H1 (cell line): Measurements from ENCODE around the gene MDFI. TPM values are rescaled to one million over a fixed set of nuclear protein-coding genes. Genes with fewer than 3 reads are reported as not detected.

Experiments used
- CTCF ChIA-PET: fragments of 300-600 bp; sonication (Branson Sonifier 250); formaldehyde crosslinking; loops from one replicate; lab custom pipeline; 2021; ENCODE audit not compliant: partially characterized antibody; lab: Charles Lee
- POLR2A ChIA-PET: fragments of 300-600 bp; sonication (Branson Sonifier 250); formaldehyde crosslinking; loops from one replicate; lab custom pipeline; 2021; ENCODE audit warnings: inconsistent platforms; ENCODE audit not compliant: partially characterized antibody; lab: Charles Lee
- DNase-seq, 2 experiments: peaks; one replicate each; pipeline versions ENCODE4 v3.0.0 to v3.0.0-alpha.2; 2010 to 2022; ENCODE audit warnings: low spot score in 2 of 2, low read depth in 1 of 2, mixed read lengths in 1 of 2
- FAIRE-seq: peaks from 2 replicates; lab custom pipeline; 2011; peaks lifted over from hg19 to GRCh38; lab: Jason Lieb, UNC
- H2AFZ ChIP-seq: 2 replicates; pipeline ENCODE4 v1.8.1; 2012; ENCODE audit warnings: low read length, inconsistent platforms
- H2AK5ac ChIP-seq: 2 replicates; pipeline ENCODE4 v1.6.1; 2013; ENCODE audit warnings: low read depth, low read length
- H2BK120ac ChIP-seq: replicated peaks from 2 replicates; pipeline ENCODE3; 2013; ENCODE audit warnings: low read depth, low read length, inconsistent platforms
- H2BK12ac ChIP-seq: 2 replicates; pipeline ENCODE4 v1.6.1; 2013; ENCODE audit warnings: low read depth, low read length
- H2BK15ac ChIP-seq: 2 replicates; pipeline ENCODE4 v1.6.1; 2013; ENCODE audit warnings: low read length
- H2BK20ac ChIP-seq: 2 replicates; pipeline ENCODE4 v1.6.1; 2013; ENCODE audit warnings: low read length
- H2BK5ac ChIP-seq: 2 replicates; pipeline ENCODE4 v1.6.1; 2013; ENCODE audit warnings: low read depth, low read length
- H3K14ac ChIP-seq: 2 replicates; pipeline ENCODE4 v1.6.1; 2013; ENCODE audit warnings: inconsistent platforms; ENCODE audit not compliant: insufficient read length
- H3K18ac ChIP-seq: 2 replicates; pipeline ENCODE4 v1.6.1; 2013; ENCODE audit warnings: low read length; ENCODE audit errors: extremely low read depth
- H3K23ac ChIP-seq: 2 replicates; pipeline ENCODE4 v1.6.1; 2013; ENCODE audit warnings: inconsistent platforms; ENCODE audit not compliant: insufficient read length
- H3K23me2 ChIP-seq: 2 replicates; pipeline ENCODE4 v1.6.1; 2013; ENCODE audit warnings: low read depth, low read length
- H3K27ac ChIP-seq: 2 replicates; pipeline ENCODE4 v1.6.1; 2011; ENCODE audit warnings: low read depth, low read length, inconsistent platforms
- H3K27me3 ChIP-seq, 4 experiments: replicated peaks in 1 of 4; 1 replicate in 1 of 4; 2 replicates in 3 of 4; pipeline versions ENCODE4 v1.6.1 to v1.8.1; 2011 to 2013; ENCODE audit warnings: low read length in 3 of 4, mild to moderate bottlenecking in 3 of 4, inconsistent platforms in 2 of 4, mixed read lengths in 2 of 4, moderate library complexity in 1 of 4; ENCODE audit not compliant: control insufficient read depth in 3 of 4, insufficient read depth in 3 of 4; ENCODE audit errors: extremely low read depth in 1 of 4
- H3K36me3 ChIP-seq, 4 experiments: 2 replicates each; pipeline versions ENCODE4 v1.6.1 to v1.8.1; 2011 to 2013; ENCODE audit warnings: mild to moderate bottlenecking in 4 of 4, low read length in 3 of 4, moderate library complexity in 2 of 4, control low read depth in 1 of 4, inconsistent platforms in 1 of 4; ENCODE audit not compliant: insufficient read depth in 4 of 4, control insufficient read depth in 2 of 4
- H3K4ac ChIP-seq: replicated peaks from 2 replicates; pipeline ENCODE3; 2013; ENCODE audit warnings: low read length, low read depth, mixed read lengths, inconsistent platforms; ENCODE audit not compliant: insufficient read length
- H3K4me1 ChIP-seq, 4 experiments: replicated peaks in 1 of 4; 1 replicate in 1 of 4; 2 replicates in 3 of 4; pipeline versions ENCODE4 v1.6.1 to v1.8.1; 2011 to 2013; ENCODE audit warnings: low read length in 3 of 4, inconsistent platforms in 2 of 4, mixed read lengths in 1 of 4; ENCODE audit not compliant: insufficient read depth in 4 of 4, control insufficient read depth in 3 of 4
- H3K4me2 ChIP-seq, 2 experiments: 2 replicates each; pipeline versions ENCODE4 v1.6.1 to v1.8.1; 2011 to 2013; ENCODE audit warnings: low read depth in 2 of 2, low read length in 2 of 2, control low read depth in 1 of 2, inconsistent platforms in 1 of 2, mild to moderate bottlenecking in 1 of 2; ENCODE audit not compliant: insufficient read depth in 1 of 2
- H3K4me3 ChIP-seq, 4 experiments: fragments of 200-600, 300-600 bp in 1 of 4; sonication (generic), shearing (Covaris generic), sonication (Bioruptor Twin) in 1 of 4; 2 replicates each; pipeline versions ENCODE4 v1.5.1 to v1.8.1; 2011 to 2016; ENCODE audit warnings: low read length in 4 of 4, low read depth in 3 of 4, control low read depth in 2 of 4, inconsistent platforms in 2 of 4, mild to moderate bottlenecking in 2 of 4, mixed read lengths in 1 of 4, moderate library complexity in 1 of 4; ENCODE audit not compliant: insufficient read depth in 2 of 4; ENCODE audit errors: extremely low read depth in 1 of 4
- H3K56ac ChIP-seq: replicated peaks from 2 replicates; pipeline ENCODE3; 2013; ENCODE audit warnings: low read depth, mild to moderate bottlenecking, mixed read lengths, low read length, inconsistent platforms; ENCODE audit not compliant: insufficient read length
- H3K79me1 ChIP-seq: 2 replicates; pipeline ENCODE4 v1.6.1; 2013; ENCODE audit warnings: low read depth, low read length, control low read depth
- H3K79me2 ChIP-seq, 2 experiments: 2 replicates each; pipeline versions ENCODE4 v1.6.1 to v1.8.1; 2012 to 2013; ENCODE audit warnings: low read length in 2 of 2, mild to moderate bottlenecking in 2 of 2, inconsistent platforms in 1 of 2; ENCODE audit not compliant: insufficient read depth in 2 of 2, control insufficient read depth in 1 of 2
- H3K9ac ChIP-seq, 4 experiments: replicated peaks in 1 of 4; 1 replicate in 1 of 4; 2 replicates in 3 of 4; pipeline versions ENCODE4 v1.6.1 to v1.8.1; 2011 to 2013; ENCODE audit warnings: low read depth in 3 of 4, low read length in 3 of 4, control low read depth in 2 of 4, mild to moderate bottlenecking in 2 of 4, moderate library complexity in 2 of 4, inconsistent platforms in 1 of 4; ENCODE audit errors: extremely low read depth in 1 of 4
- H3K9me3 ChIP-seq, 2 experiments: 2 replicates each; pipeline versions ENCODE4 v1.6.1 to v1.8.1; 2012 to 2013; ENCODE audit warnings: mild to moderate bottlenecking in 2 of 2, moderate library complexity in 2 of 2, control low read depth in 1 of 2, inconsistent platforms in 1 of 2, low read depth in 1 of 2, low read length in 1 of 2, mixed read lengths in 1 of 2; ENCODE audit not compliant: insufficient read depth in 2 of 2
- H4K20me1 ChIP-seq, 2 experiments: replicated peaks in 1 of 2; 2 replicates each; pipeline versions ENCODE3 to v1.8.1; 2011 to 2013; ENCODE audit warnings: inconsistent platforms in 2 of 2, low read length in 2 of 2, mild to moderate bottlenecking in 1 of 2; ENCODE audit not compliant: insufficient read depth in 2 of 2, control insufficient read depth in 1 of 2
- H4K5ac ChIP-seq: 2 replicates; pipeline ENCODE4 v1.6.1; 2013; ENCODE audit warnings: low read length, low read depth, mixed read lengths, inconsistent platforms; ENCODE audit not compliant: insufficient read length
- H4K8ac ChIP-seq: 2 replicates; pipeline ENCODE4 v1.8.0; 2013; ENCODE audit warnings: mild to moderate bottlenecking, moderate library complexity, low read length, inconsistent platforms; ENCODE audit not compliant: insufficient read depth; ENCODE audit errors: extremely low read depth
- H4K91ac ChIP-seq: replicated peaks from 2 replicates; pipeline ENCODE3; 2013; ENCODE audit warnings: low read length, mixed read lengths, inconsistent platforms; ENCODE audit not compliant: insufficient read length
- ASH2L ChIP-seq: fragments of 200-600, 300-600 bp; sonication (generic); IDR thresholded peaks from one replicate; pipeline ENCODE4 v1.7.1; 2017; ENCODE audit warnings: low read length
- CBX5 ChIP-seq: fragments of 300-800, 300-1000 bp; sonication (generic); IDR thresholded peaks from 2 replicates; pipeline ENCODE4 v1.7.1; 2016; ENCODE audit warnings: antibody characterized with exemption, low read length, low read depth
- E2F6 ChIP-seq: IDR thresholded peaks from 2 replicates; pipeline ENCODE4 v1.6.1; 2012; ENCODE audit warnings: inconsistent platforms
- EZH2 ChIP-seq: fragments of 200-600 bp; sonication (generic); IDR thresholded peaks from 2 replicates; pipeline ENCODE4 v1.7.1; 2012; ENCODE audit warnings: low read depth, mild to moderate bottlenecking, moderate library complexity, low read length, inconsistent platforms; ENCODE audit not compliant: severe bottlenecking
- FOSL1 ChIP-seq: IDR thresholded peaks from 2 replicates; pipeline ENCODE4 v1.6.1; 2011; ENCODE audit warnings: mild to moderate bottlenecking, low read depth, low read length, moderate library complexity; ENCODE audit not compliant: insufficient read depth
- KDM1A ChIP-seq: fragments of 200-600, 300-600 bp; sonication (generic); IDR thresholded peaks from 2 replicates; pipeline ENCODE4 v1.7.1; 2016; ENCODE audit warnings: mild to moderate bottlenecking, low read length, borderline replicate concordance
- NRF1 ChIP-seq: IDR thresholded peaks from 2 replicates; pipeline ENCODE4 v1.6.1; 2011; ENCODE audit warnings: mild to moderate bottlenecking, low read depth, low read length, improper control_type of control experiment
- RFX5 ChIP-seq: IDR thresholded peaks from 2 replicates; pipeline ENCODE4 v1.6.1; 2011; ENCODE audit warnings: low read depth, low read length, improper control_type of control experiment, borderline replicate concordance
- SIX5 ChIP-seq: IDR thresholded peaks from 2 replicates; pipeline ENCODE4 v1.6.1; 2011; ENCODE audit warnings: mild to moderate bottlenecking, low read depth, low read length
- SP4 ChIP-seq: IDR thresholded peaks from 2 replicates; pipeline ENCODE4 v1.6.1; 2012; ENCODE audit warnings: low read length, inconsistent platforms
- TAF1 ChIP-seq: IDR thresholded peaks from 2 replicates; pipeline ENCODE4 v1.6.1; 2011; ENCODE audit warnings: mild to moderate bottlenecking, low read depth, low read length
- TEAD4 ChIP-seq: IDR thresholded peaks from 2 replicates; pipeline ENCODE4 v1.6.1; 2012; ENCODE audit warnings: low read depth, low read length, inconsistent platforms, mixed read lengths
- WGBS, 2 experiments: shearing (Covaris generic) in 1 of 2; methylation state at CpG; one replicate each; pipeline versions ENCODE4 v1.1.6 to v1.1.7; 2013 to 2015; ENCODE audit warnings: low lambda C conversion rate in 2 of 2, mixed read lengths in 2 of 2, inconsistent platforms in 1 of 2, low coverage in 1 of 2, missing lambda C conversion rate in 1 of 2; ENCODE audit not compliant: insufficient replicate concordance in 2 of 2, insufficient coverage in 1 of 2, insufficient read length in 1 of 2; ENCODE audit errors: extremely low coverage in 1 of 2, missing lambda C conversion rate in 1 of 2; 5-methylcytosine and 5-hydroxymethylcytosine counted together
- polyA plus RNA-seq, 7 experiments: library from polyadenylated mRNA; depleted of rRNA in 3 of 7; stranded (reverse) in 5 of 7; unstranded in 2 of 7; fragments of >200 nt in 5 of 7; fragments of 200-250 nt in 2 of 7; gene quantifications; 1 replicate in 5 of 7; 2 replicates in 1 of 7; 4 replicates in 1 of 7; pipeline versions ENCODE4 v1.2.1 to v1.2.3, GENCODE V29; 2011 to 2013; ENCODE audit warnings: missing spikeins in 2 of 7, mixed read lengths in 2 of 7
- total RNA-seq: library from RNA; stranded (reverse); fragmentation: NEBNext Ultra II Directional; extraction: Animal tissue kit (Norgen Biotek cat#: 25700); gene quantifications from 2 replicates; pipeline ENCODE4 v1.2.1, GENCODE V29; 2021

MDFI gene
- total and polyA plus RNA-seq, 2 of the 8 experiments (the other 6 are each of a cell fraction or from before 2014, with no cell fraction given) = 41.0 to 65.6 TPM

GRCh38 chr6:41685641-41686380 is 47.5 kb downstream of the MDFI start:
- Histone ChIP-seq H3K23me2 (peaks cover 5% of the 10 kb centered on the region; the same call in 1 of the 2 replicates), H4K91ac (no peak overlapping the region), H3K79me1 (no peaks in the 10 kb centered on the region), H3K4me3 (no peak overlapping the region), H3K9me3 (no peaks in the 10 kb centered on the region), H2BK120ac (no peak overlapping the region), H3K79me2 (no peaks in the 10 kb centered on the region), H2AFZ (no peak overlapping the region), H3K4me1 (peaks cover 5 to 31% (median 15%) of the 10 kb centered on the region in 4 experiments), H2AK5ac (no peak overlapping the region), H3K56ac (no peak overlapping the region), H2BK12ac (no peak overlapping the region), H3K9ac (no peak overlapping the region), H3K23ac (no peak overlapping the region), H4K5ac (no peak overlapping the region), H3K4ac (no peak overlapping the region), H2BK5ac (no peak overlapping the region), H3K14ac (no peak overlapping the region), H3K27me3 (peaks cover 0 to 11% (median 4%) of the 10 kb centered on the region in 4 experiments; a peak in 4 of 7 replicates), H4K20me1 (no peaks in the 10 kb centered on the region), H3K4me2 (no peak overlapping the region), H3K27ac (no peak overlapping the region), H3K18ac (no peak overlapping the region), H3K36me3 (no peaks in the 10 kb centered on the region), H2BK20ac (no peak overlapping the region), H2BK15ac (0 out of 2 replicates have a peak overlapping the region, but pooled peaks have one; percentile 61), H4K8ac (no peak overlapping the region; the same call in 1 of the 2 replicates)
- POLR2A ChIA-PET = interaction anchor here (0.8 to 1.7 kb wide), 2 partner anchors 29 to 315 kb away, joined by 3 to 5 read pairs; no protein-coding TSS in a partner anchor
- WGBS, 2 experiments = 92% methylated on average over 7 of the region's 7 CpGs; no CpG with 5 or more reads in 1 of the 2 experiments
- FAIRE-seq = no peak
- CTCF ChIA-PET = interaction anchor here (0.6 to 14.1 kb wide), 22 partner anchors 8 to 320 kb away, joined by 3 to 299 read pairs (median 8); no protein-coding TSS in a partner anchor
- DNase-seq = no peak
- TF ChIP-seq CBX5 (no peak), SP4 (no peak), EZH2 (no peak), TAF1 (no peak), NRF1 (no peak), E2F6 (no peak), ASH2L (no peak), SIX5 (no peak), RFX5 (no peak), FOSL1 (no peak), KDM1A (no peak), TEAD4 (no peak)
